LNCAP (cell line): ENCODE measurements around the gene SDSL.

Experiments
- CTCF ChIP-seq: fragments of 450-650 bp; IDR thresholded peaks from 2 replicates; pipeline ENCODE4 v1.5.1; 2017; ENCODE audit warnings: mild to moderate bottlenecking

Gene SDSL

DNA sequence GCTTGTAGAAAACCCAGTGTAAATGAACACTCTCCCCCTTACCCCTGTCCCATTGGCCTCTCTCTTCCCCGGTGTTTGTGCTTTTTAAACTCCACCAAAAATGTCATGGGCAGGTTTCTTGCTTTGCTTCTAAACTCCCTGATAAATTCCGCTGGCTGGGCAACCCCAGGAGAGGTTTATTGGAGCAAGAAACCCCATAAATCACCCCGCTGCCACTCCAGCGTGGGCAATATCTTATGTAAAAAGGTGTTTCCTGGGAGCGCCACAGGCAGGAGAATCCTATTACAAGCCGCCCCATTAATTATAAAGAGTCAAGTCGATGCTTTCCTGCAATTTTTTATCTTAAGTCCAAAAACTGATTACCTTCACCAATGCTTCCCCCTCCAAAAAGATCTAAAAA is 26.7 kb downstream of the SDSL start:
- no peak for TF ChIP-seq CTCF

DNA sequence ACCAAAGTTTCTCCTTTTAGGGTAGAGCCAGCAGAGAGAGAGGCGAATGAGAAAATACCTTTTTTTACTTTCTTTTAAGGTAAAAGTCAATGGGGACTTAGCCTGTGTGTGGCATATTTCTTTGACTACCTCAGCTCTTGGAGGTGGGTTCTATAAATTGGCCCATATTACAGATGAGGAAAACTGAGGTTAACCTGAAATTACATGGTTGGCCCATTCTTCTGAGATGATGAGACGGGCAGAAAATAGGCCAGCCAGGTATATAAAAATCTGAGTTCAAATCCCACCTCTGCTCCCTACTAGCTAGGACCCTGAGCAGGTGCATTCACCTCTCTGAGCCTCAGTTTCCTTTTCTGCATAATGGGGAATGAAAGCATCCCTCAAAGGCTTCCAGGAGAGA is 27.1 kb downstream of the SDSL start:
- TF ChIP-seq CTCF: no peak

DNA sequence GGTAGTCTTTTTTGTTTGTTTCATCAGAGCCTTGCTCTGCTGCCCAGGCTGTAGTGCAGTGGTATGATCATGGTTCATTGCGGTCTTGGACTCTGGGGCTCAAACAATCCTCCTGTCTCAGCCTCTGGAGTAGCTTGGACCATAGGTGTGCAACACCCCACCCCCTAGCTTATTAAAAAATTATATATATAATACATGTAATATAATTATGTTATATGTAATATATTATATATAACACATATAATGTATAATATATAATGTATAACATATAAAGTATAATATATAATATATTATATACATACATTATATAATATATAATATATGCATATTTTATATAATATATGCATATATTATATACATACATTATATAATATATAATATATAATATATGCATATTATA is 27.7 kb downstream of the SDSL start:
- no peak for TF ChIP-seq CTCF

DNA sequence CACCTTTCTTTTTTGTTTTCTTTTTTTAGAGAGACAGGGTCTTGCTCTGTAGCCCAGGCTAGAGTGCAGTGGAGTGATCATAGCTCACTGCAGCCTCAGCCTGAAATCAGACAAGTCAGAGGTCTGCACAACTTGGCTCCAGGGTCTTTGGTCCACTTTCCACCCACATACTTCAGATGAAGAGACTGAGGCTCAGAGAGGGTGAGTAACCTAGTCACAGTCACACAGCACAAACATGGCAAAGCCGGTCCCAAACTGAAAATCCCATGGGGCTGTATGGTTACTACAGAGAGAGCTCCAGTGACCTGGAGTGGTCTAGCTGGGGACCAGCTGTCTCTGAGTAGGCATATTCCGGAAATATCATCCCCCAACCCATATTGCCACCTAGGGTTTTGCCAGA is 30.3 kb downstream of the SDSL start:
- no peak for TF ChIP-seq CTCF

GRCh38 chr12:113453330-113453729 is 31.1 kb downstream of the SDSL start:
- no peak for TF ChIP-seq CTCF

GRCh38 chr12:113456199-113456598 is 34.0 kb downstream of the SDSL start:
- TF ChIP-seq CTCF: no peak

GRCh38 chr12:113456761-113457160 is 34.6 kb downstream of the SDSL start:
- no peak for TF ChIP-seq CTCF

GRCh38 chr12:113457185-113457584 is 35.0 kb downstream of the SDSL start:
- no peak for TF ChIP-seq CTCF
